Pancreas (tissue), 10 donors: ENCODE data around the gene TRERF1. TPM values are rescaled to one million over a fixed set of nuclear protein-coding genes. Genes with fewer than 3 reads are reported as not detected.

Experiments
- ATAC-seq, 4 donors: fragments of 200-7000 bp; cut with Tn5 transposase; one replicate each; pipeline versions ENCODE4 v1.8.0 to v1.9.1; 2020; ENCODE audit warnings: mild to moderate bottlenecking in 4 of 4, moderate library complexity in 4 of 4
- DNase-seq, 6 donors: peaks; one replicate each; pipeline ENCODE4 v3.0.0-alpha.2; 2020
- FAIRE-seq: peaks from 2 replicates; lab custom pipeline; 2012; peaks lifted over from hg19 to GRCh38; lab: Jason Lieb, UNC
- H3K27ac ChIP-seq, 4 donors: fragments of 200-600 bp; sonication (generic); 1 replicate in 3 of 4; 2 replicates in 1 of 4; pipeline versions ENCODE4 v1.5.0 to v1.8.0; 2020
- H3K27me3 ChIP-seq, 4 donors: fragments of 200-600 bp; one replicate each; pipeline ENCODE4 v1.8.0; 2021
- H3K36me3 ChIP-seq, 3 donors: fragments of 200-600 bp; sonication (generic) in 1 of 3; one replicate each; pipeline versions ENCODE4 v1.5.0 to v1.8.0; 2020 to 2021
- H3K4me1 ChIP-seq, 3 donors: fragments of 200-600 bp; one replicate each; pipeline ENCODE4 v1.8.0; 2021
- H3K4me3 ChIP-seq, 4 donors: fragments of 200-600 bp; sonication (generic) in 2 of 4; one replicate each; pipeline versions ENCODE4 v1.5.0 to v1.8.0; 2020 to 2021
- H3K9me3 ChIP-seq, 4 donors: fragments of 200-600 bp; one replicate each; pipeline ENCODE4 v1.8.0; 2021
- WGBS, 2 donors: extraction: QIAGEN DNeasy Blood & Tissue Kit; methylation state at CpG; one replicate each; pipeline ENCODE4 v1.1.7; 2013; 5-methylcytosine and 5-hydroxymethylcytosine counted together
- intact Hi-C, 3 donors: fragments of 100-400 bp; cut with DNase I; formaldehyde crosslinking; loops; one replicate each; pipeline versions ENCODE4 v1.11.1 to v1.14.2; 2022
- polyA plus RNA-seq, 2 donors: library from polyadenylated mRNA; stranded (reverse); fragments of 200-250 nt; gene quantifications; one replicate each; pipeline ENCODE4 v1.2.3, GENCODE V29; 2013
- total RNA-seq, 6 donors: library from RNA; stranded (reverse); fragmentation: NEBNext Ultra II Directional in 4 of 6; extraction: Animal tissue kit (Norgen Biotek cat#: 25700) in 4 of 6; gene quantifications; one replicate each; pipeline versions ENCODE4 v1.2.1 to v1.2.4, GENCODE V29; 2021 to 2023
- TF ChIP-seq, protein P1 (sequence below), 4 donors: fragments of 200-600 bp; sonication (generic) in 3 of 4; IDR thresholded peaks; one replicate each; pipeline versions ENCODE4 v1.5.0 to v1.8.0; 2021; ENCODE audit warnings: antibody characterized with exemption in 4 of 4
- donor health status: healthy with polysubstance abuse.
- donor health status: DM: no; HTN: no; CAD: no; lungs with moderate emphysema.
- donor health status: DM: no; HTN: no; CAD: no.
- donor health status: control.
- donor health status: control.
- donor health status: Bipolar disorder and iron deficiency.
- donor health status: DM: yes; HTN: yes; CAD: no.
- donor health status: DM: no; HTN: no; CAD: no.
- donor health status: DM: no; HTN: no; CAD: no.
- donor health status: DM: yes; HTN: yes; CAD: no.

Gene TRERF1
- total and polyA plus RNA-seq, 8 donors, result 0.94 to 2.5 (median 1.5) TPM

DNA sequence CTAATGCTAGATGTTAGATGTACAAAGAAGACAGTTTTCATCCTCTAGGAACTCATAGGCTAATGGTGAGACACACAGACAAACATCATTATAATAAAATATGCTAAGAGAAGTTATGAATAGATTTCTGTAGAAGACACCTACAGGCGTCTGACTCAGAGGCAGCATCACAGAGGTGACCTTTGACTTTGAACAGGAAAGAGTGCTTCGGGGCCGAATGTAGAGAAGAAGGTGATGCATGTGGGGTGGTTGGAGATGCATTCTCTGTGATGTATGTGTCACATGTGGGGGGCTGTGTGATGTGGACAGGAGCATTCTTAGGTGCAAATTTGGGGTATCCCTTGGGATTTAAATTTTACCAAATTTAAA lies 271.8 kb downstream of the TRERF1 start:
- intact Hi-C loops, result no loop called here
- FAIRE-seq, result no peak

GRCh38 chr6:42179261-42179944 lies 272.3 kb downstream of the TRERF1 start:
- WGBS, 2 donors, result 81 to 84% methylated on average over 20 of the region's 20 CpGs

More for the DNA sequence above, 271.8 kb downstream of the TRERF1 start:
- Histone ChIP-seq H3K4me3 (no peak overlapping the region), H3K27ac (no peak overlapping the region), H3K36me3 (no peaks in the 10 kb centered on the region), H3K9me3 (no peaks in the 10 kb centered on the region), H3K4me1 (no peaks in the 10 kb centered on the region), H3K27me3 (no peaks in the 10 kb centered on the region)
- ATAC-seq (no peak), DNase-seq (no peak)
- 71 to 80% methylated on average over 3 of the region's 3 CpGs for WGBS, 2 donors
- TF ChIP-seq, protein P1, sequence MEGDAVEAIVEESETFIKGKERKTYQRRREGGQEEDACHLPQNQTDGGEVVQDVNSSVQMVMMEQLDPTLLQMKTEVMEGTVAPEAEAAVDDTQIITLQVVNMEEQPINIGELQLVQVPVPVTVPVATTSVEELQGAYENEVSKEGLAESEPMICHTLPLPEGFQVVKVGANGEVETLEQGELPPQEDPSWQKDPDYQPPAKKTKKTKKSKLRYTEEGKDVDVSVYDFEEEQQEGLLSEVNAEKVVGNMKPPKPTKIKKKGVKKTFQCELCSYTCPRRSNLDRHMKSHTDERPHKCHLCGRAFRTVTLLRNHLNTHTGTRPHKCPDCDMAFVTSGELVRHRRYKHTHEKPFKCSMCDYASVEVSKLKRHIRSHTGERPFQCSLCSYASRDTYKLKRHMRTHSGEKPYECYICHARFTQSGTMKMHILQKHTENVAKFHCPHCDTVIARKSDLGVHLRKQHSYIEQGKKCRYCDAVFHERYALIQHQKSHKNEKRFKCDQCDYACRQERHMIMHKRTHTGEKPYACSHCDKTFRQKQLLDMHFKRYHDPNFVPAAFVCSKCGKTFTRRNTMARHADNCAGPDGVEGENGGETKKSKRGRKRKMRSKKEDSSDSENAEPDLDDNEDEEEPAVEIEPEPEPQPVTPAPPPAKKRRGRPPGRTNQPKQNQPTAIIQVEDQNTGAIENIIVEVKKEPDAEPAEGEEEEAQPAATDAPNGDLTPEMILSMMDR (IDR thresholded peaks at IDR 0.05), result no peak

DNA sequence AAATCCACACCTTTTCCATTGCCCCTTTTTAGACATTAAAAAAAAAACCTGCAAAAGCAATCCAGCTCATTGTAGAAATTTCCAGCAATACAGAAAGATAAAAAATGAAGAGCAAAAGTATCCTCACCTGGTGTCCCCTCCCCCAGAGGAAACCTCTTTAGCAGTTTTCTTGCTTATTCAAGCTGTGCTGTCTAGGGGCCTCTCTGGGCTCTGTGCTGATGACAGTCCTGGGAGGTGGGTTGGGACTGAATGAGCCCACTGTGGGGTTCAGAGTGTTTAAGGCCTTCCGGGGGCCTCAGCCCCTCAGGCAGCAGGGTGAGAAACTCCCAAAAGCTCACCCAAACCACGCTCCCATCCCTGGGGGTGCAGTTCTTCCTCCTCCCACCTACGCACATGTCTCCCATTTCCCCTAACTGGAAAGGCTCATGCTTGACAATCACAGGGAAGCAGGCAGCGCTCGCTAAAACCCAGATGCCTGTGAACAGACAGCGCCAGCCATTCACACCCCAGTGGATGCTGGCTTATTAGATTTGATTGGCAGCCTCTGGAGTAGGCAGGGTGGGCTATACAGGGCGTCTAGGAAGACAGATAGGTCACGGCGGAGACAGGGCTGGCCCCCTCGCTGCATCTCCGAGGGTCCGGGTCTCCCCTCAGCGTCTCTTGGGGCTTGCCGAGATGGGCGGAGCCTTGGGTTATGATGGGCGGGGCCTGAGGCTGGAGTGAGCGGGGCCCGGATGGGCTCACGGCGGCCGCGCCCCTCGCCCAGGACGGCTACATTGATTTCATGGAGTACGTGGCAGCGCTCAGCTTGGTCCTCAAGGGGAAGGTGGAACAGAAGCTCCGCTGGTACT lies 274.0 kb downstream of the TRERF1 start:
- Histone ChIP-seq H3K9me3 (no peaks in the 10 kb centered on the region), H3K27me3 (no peaks in the 10 kb centered on the region), H3K27ac (no peak overlapping the region), H3K36me3 (no peaks in the 10 kb centered on the region), H3K4me3 (no peak overlapping the region), H3K4me1 (no peaks in the 10 kb centered on the region)
- no peak for ATAC-seq
- no peak for DNase-seq
- intact Hi-C loops, result no loop called here
- no peak for FAIRE-seq
- 40 to 50% methylated on average over 26 to 27 of the region's 27 CpGs for WGBS, 2 donors
- TF ChIP-seq, protein P1 (IDR thresholded peaks at IDR 0.05), result no peak

More at GRCh38 chr6:42179261-42179944, 272.3 kb downstream of the TRERF1 start:
- Histone ChIP-seq H3K4me1 (no peaks in the 10 kb centered on the region), H3K9me3 (no peaks in the 10 kb centered on the region), H3K4me3 (no peak overlapping the region), H3K36me3 (no peaks in the 10 kb centered on the region), H3K27me3 (no peaks in the 10 kb centered on the region), H3K27ac (no peak overlapping the region)
- ATAC-seq, result no peak
- DNase-seq, result no peak
- intact Hi-C loops, result no loop called here
- TF ChIP-seq, protein P1 (IDR thresholded peaks at IDR 0.05), result no peak
- no peak for FAIRE-seq

- Histone ChIP-seq H3K27ac (no peak overlapping the region), H3K4me3 (no peak overlapping the region), H3K9me3 (no peaks in the 10 kb centered on the region), H3K36me3 (no peaks in the 10 kb centered on the region), H3K4me1 (no peaks in the 10 kb centered on the region), H3K27me3 (no peaks in the 10 kb centered on the region)
- no peak for DNase-seq
- intact Hi-C loops, result no loop called here
- TF ChIP-seq, protein P1 (IDR thresholded peaks at IDR 0.05), result no peak
- ATAC-seq, result no peak
- FAIRE-seq, result no peak
Measured at GRCh38 chr6:42176981-42177380, 274.7 kb downstream of the TRERF1 start.

- WGBS, 2 donors, result 76% methylated on average over 5 of the region's 5 CpGs
- Histone ChIP-seq H3K4me3 (no peak overlapping the region), H3K27ac (no peak overlapping the region), H3K36me3 (no peaks in the 10 kb centered on the region), H3K9me3 (no peaks in the 10 kb centered on the region), H3K27me3 (no peaks in the 10 kb centered on the region), H3K4me1 (no peaks in the 10 kb centered on the region)
- no peak for DNase-seq
- intact Hi-C loops, result no loop called here
- TF ChIP-seq, protein P1 (IDR thresholded peaks at IDR 0.05), result no peak
- no peak for ATAC-seq
- FAIRE-seq, result no peak
Measured at GRCh38 chr6:42175860-42176259, 275.9 kb downstream of the TRERF1 start.
